HepG2 (cell line): ENCODE results near the gene DNAJB5. TPM values are rescaled to one million over a fixed set of nuclear protein-coding genes. Genes with fewer than 3 reads are reported as not detected.

ENCODE experiments used
- AGO1 ChIP-seq: fragments of 200-400 bp; formaldehyde crosslinking; IDR thresholded peaks from 2 replicates; pipeline ENCODE4 v1.6.1; 2017; ENCODE audit warnings: mild to moderate bottlenecking, low read depth, low read length, moderate library complexity; ENCODE audit not compliant: poor library complexity, severe bottlenecking
- KAT2B ChIP-seq: fragments of 150-350 bp; IDR thresholded peaks from 2 replicates; pipeline ENCODE4 v1.6.1; 2014; ENCODE audit warnings: low read depth, low read length, borderline replicate concordance
- KLF11 ChIP-seq: IDR thresholded peaks from 2 replicates; pipeline ENCODE4 v1.6.1; 2016; ENCODE audit warnings: missing compliant biosample characterization
- NBN ChIP-seq: fragments of 450-650 bp; conservative IDR thresholded peaks from 2 replicates; pipeline ENCODE4 v1.6.1; 2017
- NFYB ChIP-seq: sonication (generic); formaldehyde crosslinking; IDR thresholded peaks from 2 replicates; pipeline ENCODE4 v1.4.0; 2020; ENCODE audit warnings: missing genetic modification reagents
- RAD21 ChIP-seq: fragments of 450-650 bp; formaldehyde crosslinking; IDR thresholded peaks from 2 replicates; pipeline ENCODE4 v1.5.0; 2020; ENCODE audit warnings: mild to moderate bottlenecking
- SRSF9 ChIP-seq: fragments of 200-400 bp; formaldehyde crosslinking; IDR thresholded peaks from 2 replicates; pipeline ENCODE4 v1.6.1; 2018; ENCODE audit warnings: borderline replicate concordance, mild to moderate bottlenecking, low read depth, low read length; ENCODE audit not compliant: insufficient read depth, poor library complexity, severe bottlenecking
- TEAD2 ChIP-seq: sonication (generic); formaldehyde crosslinking; IDR thresholded peaks from 2 replicates; pipeline ENCODE4 v1.9.0; 2021; ENCODE audit warnings: missing genetic modification reagents
- YEATS4 ChIP-seq: sonication (generic); formaldehyde crosslinking; IDR thresholded peaks from 2 replicates; pipeline ENCODE4 v1.4.0; 2020; ENCODE audit warnings: missing genetic modification reagents, borderline replicate concordance
- ZNF44 ChIP-seq: sonication (generic); formaldehyde crosslinking; IDR thresholded peaks from 2 replicates; pipeline ENCODE4 v1.5.1; 2020; ENCODE audit warnings: mild to moderate bottlenecking, missing genetic modification reagents
- ZNF446 ChIP-seq: sonication (generic); formaldehyde crosslinking; IDR thresholded peaks from 2 replicates; pipeline ENCODE4 v1.5.0; 2020; ENCODE audit warnings: mild to moderate bottlenecking, missing genetic modification reagents
- ZNF547 ChIP-seq: sonication (generic); formaldehyde crosslinking; IDR thresholded peaks from 2 replicates; pipeline ENCODE4 v1.5.1; 2020; ENCODE audit warnings: mild to moderate bottlenecking, missing genetic modification reagents
- ZNF615 ChIP-seq: sonication (generic); formaldehyde crosslinking; IDR thresholded peaks from 2 replicates; pipeline ENCODE4 v1.5.0; 2020; ENCODE audit warnings: mild to moderate bottlenecking, missing genetic modification reagents, borderline replicate concordance
- ZNF747 ChIP-seq: sonication (generic); formaldehyde crosslinking; IDR thresholded peaks from 2 replicates; pipeline ENCODE4 v1.8.1; 2023; ENCODE audit warnings: missing genetic modification reagents, mild to moderate bottlenecking, borderline replicate concordance
- polyA plus RNA-seq, 8 experiments: library from polyadenylated mRNA; depleted of rRNA in 3 of 8; stranded (reverse) in 7 of 8; unstranded in 1 of 8; fragments of >200 nt; fragmentation: Illumina TruSeq in 4 of 8; extraction: Trizol in 4 of 8; gene quantifications; 2 replicates each; pipeline versions ENCODE4 v1.2.1 to v1.2.3, GENCODE V29; 2011 to 2016; ENCODE audit warnings: low read depth in 4 of 8, missing spikeins in 1 of 8, mixed read lengths in 1 of 8; ENCODE audit not compliant: insufficient read depth in 1 of 8
- total RNA-seq, 5 experiments: library from RNA; depleted of rRNA; stranded (reverse); fragments of >200 nt; fragmentation: Illumina TruSeq; extraction: Trizol; gene quantifications; 2 replicates each; pipeline ENCODE4 v1.2.3, GENCODE V29; 2016; ENCODE audit warnings: low read depth in 1 of 5
- TF ChIP-seq, protein P1 (sequence below): sonication (generic); formaldehyde crosslinking; IDR thresholded peaks from 2 replicates; pipeline ENCODE4 v1.4.0; 2020; ENCODE audit warnings: missing genetic modification reagents, borderline replicate concordance
- TF ChIP-seq, protein P2 (sequence below): sonication (generic); formaldehyde crosslinking; IDR thresholded peaks from 2 replicates; pipeline ENCODE4 v1.4.0; 2020; ENCODE audit warnings: low read depth, mild to moderate bottlenecking, missing genetic modification reagents
- TF ChIP-seq, protein P3 (sequence below): sonication (generic); formaldehyde crosslinking; IDR thresholded peaks from 2 replicates; pipeline ENCODE4 v1.8.0; 2022; ENCODE audit warnings: mild to moderate bottlenecking, missing genetic modification reagents, moderate library complexity
- TF ChIP-seq, protein P4 (sequence below): sonication (generic); formaldehyde crosslinking; IDR thresholded peaks from 2 replicates; pipeline ENCODE4 v1.4.0; 2020; ENCODE audit warnings: missing genetic modification reagents

Gene DNAJB5
- total and polyA plus RNA-seq, 2 of the 13 experiments (the other 11 are each of a cell fraction or from before 2014, with no cell fraction given) = 0.40 to 0.69 TPM

DNA sequence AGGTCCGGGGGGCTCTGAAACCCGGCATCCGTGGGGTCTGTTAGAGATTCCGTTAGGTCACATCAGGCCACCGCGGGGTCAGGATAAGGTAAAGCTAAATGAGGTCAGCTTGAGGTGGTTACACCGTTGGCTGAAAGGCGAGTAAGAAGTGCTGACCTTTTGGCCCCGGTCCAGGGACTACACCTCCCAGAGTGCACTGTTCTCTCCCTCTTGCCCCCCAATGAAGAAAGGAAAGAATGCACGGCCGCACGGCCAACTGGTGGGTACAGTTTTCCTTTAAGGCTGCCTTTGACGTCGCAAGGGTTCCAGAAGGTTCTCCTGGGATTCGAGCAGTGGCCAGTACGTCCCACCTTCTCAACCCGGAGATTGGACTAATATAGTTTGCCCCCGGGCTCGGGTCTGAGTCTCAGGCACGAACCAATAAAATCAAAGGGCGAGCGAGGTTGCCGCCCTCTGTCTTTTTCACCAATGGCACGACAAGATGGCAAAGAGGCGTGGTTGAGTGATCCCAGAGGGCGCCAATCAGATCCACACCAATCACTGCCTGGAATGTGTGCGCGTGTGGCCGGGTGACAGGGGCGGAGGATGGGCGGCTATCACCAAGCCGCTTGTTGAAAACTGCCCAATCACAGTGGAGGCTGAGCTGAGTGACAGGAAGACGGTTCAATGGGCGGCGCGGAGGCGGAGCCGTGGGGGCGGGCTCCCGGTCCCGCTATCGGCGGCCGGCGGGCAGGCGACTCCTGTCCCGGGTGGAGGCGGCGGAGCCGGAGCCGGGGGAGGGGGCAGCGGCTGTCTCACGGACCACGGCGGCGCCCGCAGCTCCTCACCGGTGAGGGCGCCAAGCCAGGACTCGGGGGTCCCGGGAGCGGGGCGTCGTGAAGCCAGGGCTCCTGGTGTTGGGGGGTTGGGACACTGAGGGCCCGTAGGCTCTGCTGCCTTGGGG lies at the start of gene DNAJB5 (continued):
- peak; percentile 95 for TF ChIP-seq NFYB (CRISPR knock-in tag)
- 0 out of 2 replicates have a peak, but pooled peaks have one; percentile 53 for TF ChIP-seq TEAD2 (CRISPR knock-in tag)
- TF ChIP-seq SRSF9 = no peak
- no peak for TF ChIP-seq NBN
- TF ChIP-seq, protein P1, sequence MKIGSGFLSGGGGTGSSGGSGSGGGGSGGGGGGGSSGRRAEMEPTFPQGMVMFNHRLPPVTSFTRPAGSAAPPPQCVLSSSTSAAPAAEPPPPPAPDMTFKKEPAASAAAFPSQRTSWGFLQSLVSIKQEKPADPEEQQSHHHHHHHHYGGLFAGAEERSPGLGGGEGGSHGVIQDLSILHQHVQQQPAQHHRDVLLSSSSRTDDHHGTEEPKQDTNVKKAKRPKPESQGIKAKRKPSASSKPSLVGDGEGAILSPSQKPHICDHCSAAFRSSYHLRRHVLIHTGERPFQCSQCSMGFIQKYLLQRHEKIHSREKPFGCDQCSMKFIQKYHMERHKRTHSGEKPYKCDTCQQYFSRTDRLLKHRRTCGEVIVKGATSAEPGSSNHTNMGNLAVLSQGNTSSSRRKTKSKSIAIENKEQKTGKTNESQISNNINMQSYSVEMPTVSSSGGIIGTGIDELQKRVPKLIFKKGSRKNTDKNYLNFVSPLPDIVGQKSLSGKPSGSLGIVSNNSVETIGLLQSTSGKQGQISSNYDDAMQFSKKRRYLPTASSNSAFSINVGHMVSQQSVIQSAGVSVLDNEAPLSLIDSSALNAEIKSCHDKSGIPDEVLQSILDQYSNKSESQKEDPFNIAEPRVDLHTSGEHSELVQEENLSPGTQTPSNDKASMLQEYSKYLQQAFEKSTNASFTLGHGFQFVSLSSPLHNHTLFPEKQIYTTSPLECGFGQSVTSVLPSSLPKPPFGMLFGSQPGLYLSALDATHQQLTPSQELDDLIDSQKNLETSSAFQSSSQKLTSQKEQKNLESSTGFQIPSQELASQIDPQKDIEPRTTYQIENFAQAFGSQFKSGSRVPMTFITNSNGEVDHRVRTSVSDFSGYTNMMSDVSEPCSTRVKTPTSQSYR (CRISPR knock-in tag) = 0 out of 2 replicates have a peak, but pooled peaks have one; percentile 14
- peak; percentile 52 for TF ChIP-seq AGO1
- TF ChIP-seq RAD21 (CRISPR knock-in tag) = 0 out of 2 replicates have a peak, but pooled peaks have one; percentile 16
- peak; percentile 39; the same call in 1 of the 2 replicates for TF ChIP-seq YEATS4 (CRISPR knock-in tag)
- 0 out of 2 replicates have a peak, but pooled peaks have one; percentile 45 for TF ChIP-seq ZNF747 (CRISPR knock-in tag)
- no peak for TF ChIP-seq ZNF615 (CRISPR knock-in tag)
- no peak for TF ChIP-seq ZNF44 (CRISPR knock-in tag)
- TF ChIP-seq KAT2B = no peak
- TF ChIP-seq KLF11 = peak; percentile 95; the same call in 1 of the 2 replicates
- TF ChIP-seq, protein P2, sequence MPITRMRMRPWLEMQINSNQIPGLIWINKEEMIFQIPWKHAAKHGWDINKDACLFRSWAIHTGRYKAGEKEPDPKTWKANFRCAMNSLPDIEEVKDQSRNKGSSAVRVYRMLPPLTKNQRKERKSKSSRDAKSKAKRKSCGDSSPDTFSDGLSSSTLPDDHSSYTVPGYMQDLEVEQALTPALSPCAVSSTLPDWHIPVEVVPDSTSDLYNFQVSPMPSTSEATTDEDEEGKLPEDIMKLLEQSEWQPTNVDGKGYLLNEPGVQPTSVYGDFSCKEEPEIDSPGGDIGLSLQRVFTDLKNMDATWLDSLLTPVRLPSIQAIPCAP = no peak
- TF ChIP-seq, protein P3, sequence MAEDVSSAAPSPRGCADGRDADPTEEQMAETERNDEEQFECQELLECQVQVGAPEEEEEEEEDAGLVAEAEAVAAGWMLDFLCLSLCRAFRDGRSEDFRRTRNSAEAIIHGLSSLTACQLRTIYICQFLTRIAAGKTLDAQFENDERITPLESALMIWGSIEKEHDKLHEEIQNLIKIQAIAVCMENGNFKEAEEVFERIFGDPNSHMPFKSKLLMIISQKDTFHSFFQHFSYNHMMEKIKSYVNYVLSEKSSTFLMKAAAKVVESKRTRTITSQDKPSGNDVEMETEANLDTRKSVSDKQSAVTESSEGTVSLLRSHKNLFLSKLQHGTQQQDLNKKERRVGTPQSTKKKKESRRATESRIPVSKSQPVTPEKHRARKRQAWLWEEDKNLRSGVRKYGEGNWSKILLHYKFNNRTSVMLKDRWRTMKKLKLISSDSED (CRISPR knock-in tag) = no peak
- TF ChIP-seq ZNF446 (CRISPR knock-in tag) = 0 out of 2 replicates have a peak, but pooled peaks have one; percentile 31
- TF ChIP-seq ZNF547 (CRISPR knock-in tag) = no peak
- TF ChIP-seq, protein P4, sequence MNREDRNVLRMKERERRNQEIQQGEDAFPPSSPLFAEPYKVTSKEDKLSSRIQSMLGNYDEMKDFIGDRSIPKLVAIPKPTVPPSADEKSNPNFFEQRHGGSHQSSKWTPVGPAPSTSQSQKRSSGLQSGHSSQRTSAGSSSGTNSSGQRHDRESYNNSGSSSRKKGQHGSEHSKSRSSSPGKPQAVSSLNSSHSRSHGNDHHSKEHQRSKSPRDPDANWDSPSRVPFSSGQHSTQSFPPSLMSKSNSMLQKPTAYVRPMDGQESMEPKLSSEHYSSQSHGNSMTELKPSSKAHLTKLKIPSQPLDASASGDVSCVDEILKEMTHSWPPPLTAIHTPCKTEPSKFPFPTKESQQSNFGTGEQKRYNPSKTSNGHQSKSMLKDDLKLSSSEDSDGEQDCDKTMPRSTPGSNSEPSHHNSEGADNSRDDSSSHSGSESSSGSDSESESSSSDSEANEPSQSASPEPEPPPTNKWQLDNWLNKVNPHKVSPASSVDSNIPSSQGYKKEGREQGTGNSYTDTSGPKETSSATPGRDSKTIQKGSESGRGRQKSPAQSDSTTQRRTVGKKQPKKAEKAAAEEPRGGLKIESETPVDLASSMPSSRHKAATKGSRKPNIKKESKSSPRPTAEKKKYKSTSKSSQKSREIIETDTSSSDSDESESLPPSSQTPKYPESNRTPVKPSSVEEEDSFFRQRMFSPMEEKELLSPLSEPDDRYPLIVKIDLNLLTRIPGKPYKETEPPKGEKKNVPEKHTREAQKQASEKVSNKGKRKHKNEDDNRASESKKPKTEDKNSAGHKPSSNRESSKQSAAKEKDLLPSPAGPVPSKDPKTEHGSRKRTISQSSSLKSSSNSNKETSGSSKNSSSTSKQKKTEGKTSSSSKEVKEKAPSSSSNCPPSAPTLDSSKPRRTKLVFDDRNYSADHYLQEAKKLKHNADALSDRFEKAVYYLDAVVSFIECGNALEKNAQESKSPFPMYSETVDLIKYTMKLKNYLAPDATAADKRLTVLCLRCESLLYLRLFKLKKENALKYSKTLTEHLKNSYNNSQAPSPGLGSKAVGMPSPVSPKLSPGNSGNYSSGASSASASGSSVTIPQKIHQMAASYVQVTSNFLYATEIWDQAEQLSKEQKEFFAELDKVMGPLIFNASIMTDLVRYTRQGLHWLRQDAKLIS = no peak
